GM19043 (cell line): ENCODE results near the gene ENTREP1.
"Not testable (repeated sequence)": the region's sequence is repeated elsewhere in the genome, so short reads cannot be mapped to it uniquely, and the experiment has no call there.

Source experiments
- ATAC-seq: cut with Tn5 transposase; IDR thresholded peaks from one replicate; pipeline ENCODE4 v1.9.1; 2021; ENCODE audit warnings: low read depth; ENCODE audit not compliant: unreplicated experiment

The ENTREP1 gene

DNA sequence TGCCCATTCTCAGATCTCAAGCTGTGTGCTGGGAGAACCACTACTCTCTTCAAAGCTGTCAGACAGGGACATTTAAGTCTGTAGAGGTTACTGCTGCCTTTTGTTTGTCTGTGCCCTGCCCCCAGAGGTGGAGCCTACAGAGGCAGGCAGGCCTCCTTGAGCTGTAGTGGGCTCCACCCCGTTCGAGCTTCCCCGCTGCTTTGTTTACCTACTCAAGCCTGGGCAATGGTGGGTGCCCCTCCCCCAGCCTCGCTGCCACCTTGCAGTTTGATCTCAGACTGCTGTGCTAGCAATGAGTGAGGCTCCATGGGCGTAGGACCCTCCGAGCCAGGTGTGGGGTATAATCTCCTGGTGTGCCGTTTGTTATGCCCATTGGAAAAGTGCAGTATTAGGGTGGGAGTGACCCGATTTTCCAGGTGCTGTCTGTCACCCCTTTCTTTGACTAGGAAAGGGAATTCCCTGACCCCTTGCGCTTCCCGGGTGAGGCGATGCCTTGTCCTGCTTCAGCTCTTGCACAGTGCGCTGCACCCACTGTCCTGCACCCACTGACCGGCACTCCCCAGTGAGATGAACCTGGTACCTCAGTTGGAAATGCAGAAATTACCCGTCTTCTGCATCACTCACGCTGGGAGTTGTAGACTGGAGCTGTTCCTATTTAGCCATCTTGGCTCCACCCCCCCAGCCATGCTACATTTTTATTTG is 115.4 kb downstream of the ENTREP1 start:
- ATAC-seq: not testable (repeated sequence)
